Activated CD8-positive, alpha-beta T cell treated with anti-CD3 and anti-CD28 coated beads for 36 hours (primary cell): Measurements from ENCODE around the gene IGLL1. TPM values are rescaled to one million over a fixed set of nuclear protein-coding genes. Genes with fewer than 3 reads are reported as not detected.

Source experiments
- ATAC-seq: fragments of 200-7000 bp; cut with Tn5 transposase; one replicate; pipeline ENCODE4 v1.10.0; 2021; ENCODE audit warnings: mild to moderate bottlenecking, moderate library complexity
- CTCF ChIA-PET: fragments of 350-600 bp; sonication (Branson Sonifier 250); formaldehyde crosslinking; loops from one replicate; lab custom pipeline; 2021; ENCODE audit warnings: antibody characterized with exemption; lab: Charles Lee
- POLR2A ChIA-PET: fragments of 350-600 bp; sonication (Branson Sonifier 250); formaldehyde crosslinking; loops from one replicate; lab custom pipeline; 2021; ENCODE audit warnings: antibody characterized with exemption; lab: Charles Lee
- DNase-seq: peaks from one replicate; pipeline ENCODE4 v3.0.0-alpha.2; 2020
- H3K27ac Mint-ChIP-seq: one replicate; pipeline ENCODE4 v1.8.0; 2021; ENCODE audit warnings: mild to moderate bottlenecking, mixed read lengths
- H3K27me3 Mint-ChIP-seq: one replicate; pipeline ENCODE4 v1.8.0; 2021; ENCODE audit warnings: mixed read lengths
- H3K36me3 Mint-ChIP-seq: one replicate; pipeline ENCODE4 v1.8.0; 2021; ENCODE audit warnings: low read depth, mixed read lengths
- H3K4me1 Mint-ChIP-seq: one replicate; pipeline ENCODE4 v1.8.0; 2021; ENCODE audit warnings: low read depth, mixed read lengths
- H3K4me3 Mint-ChIP-seq: one replicate; pipeline ENCODE4 v1.8.0; 2021; ENCODE audit warnings: mild to moderate bottlenecking, moderate library complexity, mixed read lengths
- H3K9me3 Mint-ChIP-seq: one replicate; pipeline ENCODE4 v1.8.0; 2021; ENCODE audit warnings: mixed read lengths
- CTCF ChIP-seq: fragments of 200-600 bp; IDR thresholded peaks from one replicate; pipeline ENCODE4 v1.8.0; 2022; ENCODE audit warnings: antibody characterized with exemption, mild to moderate bottlenecking
- intact Hi-C: fragments of 100-400 bp; cut with micrococcal nuclease; formaldehyde crosslinking; loops from one replicate; pipeline ENCODE4 v1.10.0; 2022
- total RNA-seq, 2 experiments: library from RNA; stranded (reverse); gene quantifications; one replicate each; pipeline ENCODE4 v1.2.3, GENCODE V29; 2021

Gene IGLL1
- total RNA-seq, 2 experiments from 2014 or later = not detected

DNA sequence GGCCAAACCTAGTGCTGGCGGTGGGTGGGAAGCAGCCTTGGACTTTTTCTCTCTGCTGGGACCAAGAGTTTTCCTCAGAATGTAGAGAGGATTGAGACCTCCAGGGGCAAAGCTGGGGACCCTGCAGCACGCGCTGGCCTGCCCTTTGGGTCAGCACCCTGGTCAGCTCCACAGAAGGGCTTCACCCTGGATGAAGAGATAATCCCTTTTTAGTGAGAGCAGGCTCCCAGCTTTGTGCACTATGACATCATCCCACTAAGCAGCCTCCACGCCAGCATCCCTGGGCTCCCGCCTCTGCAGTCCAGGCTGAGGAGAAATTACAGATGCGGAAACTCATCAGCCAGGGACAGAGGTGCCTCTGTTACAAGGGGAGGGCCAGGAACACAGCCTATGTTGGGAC, 28.5 kb upstream of the IGLL1 start:
- ChIA-PET POLR2A (no interaction called here), CTCF (no interaction called here)
- no peaks in the 10 kb centered on the region for H3K27me3 Mint-ChIP-seq
- intact Hi-C loops = no loop called here
- H3K4me1 Mint-ChIP-seq = peaks cover 13% of the 10 kb centered on the region
- no peak overlapping the region for H3K4me3 Mint-ChIP-seq
- H3K36me3 Mint-ChIP-seq = no peaks in the 10 kb centered on the region
- no peak for DNase-seq
- no peaks in the 10 kb centered on the region for H3K9me3 Mint-ChIP-seq
- ATAC-seq = no peak
- no peak overlapping the region for H3K27ac Mint-ChIP-seq
- no peak for TF ChIP-seq CTCF

DNA sequence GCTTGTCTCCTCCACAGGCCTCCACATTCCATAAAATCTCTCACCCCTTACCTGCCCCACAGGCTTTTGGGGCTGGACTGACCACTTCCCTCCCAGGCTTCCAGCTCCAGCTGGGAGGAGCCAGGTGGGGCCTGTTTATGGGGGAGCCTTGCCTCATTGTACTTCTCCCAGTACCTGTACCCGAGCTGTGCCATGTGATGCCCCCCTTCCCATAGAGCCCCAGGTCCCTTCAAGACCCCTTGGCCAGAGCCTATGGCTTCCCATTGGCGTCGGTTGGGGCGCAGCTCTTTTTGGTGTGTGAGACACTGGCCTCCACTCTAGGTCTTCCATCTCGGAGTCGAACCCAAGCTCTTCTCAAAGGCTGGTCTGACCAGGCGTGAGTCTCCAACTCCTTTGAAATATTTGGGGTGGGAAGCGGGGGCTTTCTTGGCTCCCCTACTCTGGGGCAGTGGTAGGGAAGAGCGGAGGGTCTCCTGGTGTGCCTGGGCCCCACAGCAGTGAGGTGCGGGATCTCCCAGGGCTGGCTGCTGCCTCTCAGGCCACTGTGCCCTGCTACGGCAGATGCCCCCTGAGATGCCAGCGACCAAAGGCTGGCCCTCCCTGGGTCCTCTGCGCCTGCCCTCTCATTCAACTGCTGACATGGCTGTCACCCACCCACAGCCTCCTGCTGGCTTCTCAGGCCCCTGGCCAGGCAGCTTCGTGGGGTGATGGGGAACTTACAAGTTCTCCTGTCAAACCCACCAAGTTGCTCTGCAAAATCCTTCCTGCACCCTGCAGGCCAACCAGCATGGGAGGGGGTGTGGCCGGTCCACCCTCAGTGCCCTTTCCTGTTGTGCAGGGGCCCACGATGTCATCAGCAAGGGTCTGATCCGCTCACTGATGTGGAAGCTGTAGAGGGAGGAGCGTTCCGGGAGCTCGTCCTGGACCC, 26.4 kb upstream of the IGLL1 start:
- Mint-ChIP-seq H3K36me3 (no peaks in the 10 kb centered on the region), H3K4me1 (peaks cover 13% of the 10 kb centered on the region), H3K4me3 (no peak overlapping the region), H3K27me3 (no peaks in the 10 kb centered on the region), H3K9me3 (no peaks in the 10 kb centered on the region), H3K27ac (no peak overlapping the region)
- no peak for DNase-seq
- TF ChIP-seq CTCF = no peak
- intact Hi-C loops = no loop called here
- ChIA-PET POLR2A (no interaction called here), CTCF (no interaction called here)
- no peak for ATAC-seq

DNA sequence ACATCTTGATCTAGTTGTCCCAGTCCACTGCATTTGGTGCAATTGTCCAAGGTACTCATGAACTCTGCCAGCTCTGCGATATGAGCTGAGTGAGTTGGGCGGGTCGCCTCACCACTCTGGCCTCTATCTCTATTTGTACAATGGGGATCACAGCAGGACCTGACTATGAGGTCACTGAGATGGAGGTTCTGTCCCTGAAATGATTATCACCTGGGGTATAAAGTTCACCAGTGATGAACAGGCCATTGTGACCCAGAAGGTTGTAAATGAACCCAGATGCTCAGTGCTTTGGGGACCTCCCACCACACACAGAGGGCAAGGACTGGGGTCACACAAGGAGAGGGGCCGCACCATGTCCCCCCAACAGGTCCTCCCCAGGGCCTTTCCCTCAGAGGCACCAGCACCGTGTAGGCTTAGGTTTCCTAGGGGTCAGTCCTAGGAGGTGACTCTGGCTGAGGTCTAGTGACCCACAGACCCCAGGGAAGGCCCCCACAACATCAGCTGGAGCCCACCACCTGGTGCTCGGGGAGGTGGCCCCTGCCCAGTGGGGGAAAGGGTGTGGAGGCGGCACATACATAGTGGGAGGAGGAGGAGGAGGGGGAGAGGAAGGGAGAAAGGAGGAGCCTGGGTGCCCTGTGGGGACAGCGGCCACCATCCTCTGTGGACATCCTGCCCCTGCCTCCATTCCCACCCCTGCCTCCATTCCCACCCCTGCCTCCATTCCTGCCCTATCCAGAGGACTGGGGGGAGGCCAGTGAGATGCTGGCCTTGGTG, 25.0 kb upstream of the IGLL1 start:
- ChIA-PET POLR2A (no interaction called here), CTCF (interaction anchor here (0.7 to 0.9 kb wide), 2 partner anchors 14 to 585 kb away, joined by 3 to 7 read pairs; no protein-coding TSS in a partner anchor)
- Mint-ChIP-seq H3K36me3 (no peaks in the 10 kb centered on the region), H3K4me3 (no peak overlapping the region), H3K4me1 (peaks cover 6% of the 10 kb centered on the region), H3K27me3 (no peaks in the 10 kb centered on the region), H3K9me3 (no peaks in the 10 kb centered on the region), H3K27ac (no peak overlapping the region)
- DNase-seq (no peak), ATAC-seq (no peak)
- intact Hi-C loops = no loop called here
- no peak for TF ChIP-seq CTCF

- Mint-ChIP-seq H3K4me3 (no peak overlapping the region), H3K9me3 (no peaks in the 10 kb centered on the region), H3K27ac (no peak overlapping the region), H3K27me3 (no peaks in the 10 kb centered on the region), H3K4me1 (no peaks in the 10 kb centered on the region), H3K36me3 (no peaks in the 10 kb centered on the region)
- ATAC-seq (no peak), DNase-seq (no peak)
- no peak for TF ChIP-seq CTCF
- intact Hi-C loops = no loop called here
- POLR2A ChIA-PET = no interaction called here
- CTCF ChIA-PET = interaction anchor here (1.0 kb wide), 1 partner anchor 12 kb away, joined by 3 read pairs; no protein-coding TSS in a partner anchor
These were observed 23.2 kb upstream of the IGLL1 start for GRCh38 chr22:23603266-23603665.
